ENCODE measurements around the gene TFF3. TPM values are rescaled to one million over a fixed set of nuclear protein-coding genes. Genes with fewer than 3 reads are reported as not detected.

TFF3 gene
- total RNA-seq, 4 donors from 2014 or later: 3.6 to 16.8 (median 8.7) TPM

GRCh38 chr21:42276076-42276475 lies 39.1 kb downstream of the TFF3 start:
- intact Hi-C loops (cut with DNase I; ENCODE audit: low total_unique reads): loop anchor here (1.0 kb wide), 1 partner anchor 147 kb away; no protein-coding TSS in a partner anchor
- no peak for DNase-seq (ENCODE audit: low spot score in 2 of 2)
- TF ChIP-seq POLR2A (IDR thresholded peaks at IDR 0.05): no peak
- TF ChIP-seq CTCF (IDR thresholded peaks at IDR 0.05): no peak
- no peak overlapping the region for H3K4me3 ChIP-seq (ENCODE audit: low read depth, poor library complexity, severe bottlenecking)
- WGBS, 2 donors: 43 to 51% methylated on average over 13 of the region's 13 CpGs

DNA sequence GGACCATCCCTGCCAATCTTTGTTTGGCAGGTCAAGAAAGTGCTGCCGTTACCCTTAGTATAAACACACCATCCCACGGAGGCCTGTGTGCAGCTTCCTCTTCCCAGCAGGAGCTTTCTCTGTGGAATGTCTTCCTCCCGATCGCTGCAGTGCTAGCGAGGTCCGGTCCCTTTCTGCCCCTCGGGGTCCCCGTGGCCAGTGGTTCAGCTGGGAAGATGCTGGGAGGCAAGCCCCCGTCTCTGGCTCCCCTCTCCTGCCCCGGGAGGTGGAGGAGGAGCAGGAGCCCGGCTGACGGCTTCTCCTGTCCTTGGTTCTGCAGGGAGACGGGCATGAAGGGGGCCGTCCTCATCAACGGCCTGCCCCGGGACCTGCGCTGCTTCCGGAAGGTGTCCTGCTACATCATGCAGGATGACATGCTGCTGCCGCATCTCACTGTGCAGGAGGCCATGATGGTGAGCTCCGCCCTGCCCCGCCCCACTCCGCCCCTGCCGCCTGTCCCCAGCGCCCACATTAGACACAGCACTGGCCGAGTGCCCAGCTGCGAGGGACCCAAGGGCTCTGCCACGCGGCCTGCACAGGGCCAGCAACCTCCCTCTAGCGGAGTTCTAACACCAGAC lies 42.1 kb downstream of the TFF3 start:
- no peak for DNase-seq (ENCODE audit: low spot score in 2 of 2)
- no peak for TF ChIP-seq POLR2A (IDR thresholded peaks at IDR 0.05)
- no peak for TF ChIP-seq CTCF (IDR thresholded peaks at IDR 0.05)
- 91 to 92% methylated on average over 27 to 29 of the region's 29 CpGs for WGBS, 2 donors
- no peak overlapping the region for H3K4me3 ChIP-seq (ENCODE audit: low read depth, poor library complexity, severe bottlenecking)
- intact Hi-C loops (cut with DNase I; ENCODE audit: low total_unique reads): no loop called here

DNA sequence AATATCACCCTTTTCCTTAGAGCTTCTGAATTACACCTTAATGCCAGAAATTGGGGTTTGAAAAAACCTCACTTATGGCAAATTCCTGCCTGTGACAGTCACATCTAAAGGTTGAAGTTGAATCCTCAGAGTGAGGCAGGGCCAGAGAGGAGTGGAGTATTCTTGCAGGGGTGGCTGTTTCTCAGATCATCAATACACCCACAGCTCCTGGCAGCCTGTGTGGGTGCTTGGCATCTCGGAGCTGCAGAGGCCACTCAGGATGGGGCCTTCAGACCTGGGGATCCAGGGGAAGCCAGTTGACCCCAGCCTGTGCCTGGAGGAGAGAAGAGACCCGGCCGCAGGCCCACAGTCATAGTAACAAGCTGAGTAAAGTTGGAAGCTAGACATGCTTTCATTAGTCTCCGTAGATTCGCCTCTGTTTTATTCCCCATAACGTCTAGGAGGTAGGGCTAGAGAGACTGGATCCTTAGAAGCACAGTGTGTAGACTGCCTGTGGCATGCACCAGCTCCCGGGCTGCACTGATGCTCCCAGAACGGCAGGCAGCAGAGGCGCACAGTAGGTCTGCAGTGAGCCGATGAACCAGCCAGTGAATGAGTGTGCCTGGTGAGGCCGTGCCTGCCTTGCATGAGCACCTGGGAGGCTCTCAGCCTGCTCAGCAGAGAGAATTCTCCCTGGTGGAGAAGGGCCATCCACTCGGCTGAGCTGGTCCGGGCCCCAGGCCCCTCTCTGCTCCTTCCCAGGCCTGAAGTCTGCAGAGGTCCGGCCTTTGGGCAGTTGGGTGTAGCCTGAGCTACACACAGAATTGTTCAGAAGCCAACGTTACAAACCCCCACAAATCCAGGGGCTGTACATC lies 42.9 kb downstream of the TFF3 start:
- TF ChIP-seq POLR2A (IDR thresholded peaks at IDR 0.05) (no peak), CTCF (IDR thresholded peaks at IDR 0.05) (no peak)
- WGBS, 2 donors: 92 to 96% methylated on average over 13 to 14 of the region's 15 CpGs
- DNase-seq (ENCODE audit: low spot score in 2 of 2): no peak
- intact Hi-C loops (cut with DNase I; ENCODE audit: low total_unique reads): no loop called here
- H3K4me3 ChIP-seq (ENCODE audit: low read depth, poor library complexity, severe bottlenecking): no peak overlapping the region

DNA sequence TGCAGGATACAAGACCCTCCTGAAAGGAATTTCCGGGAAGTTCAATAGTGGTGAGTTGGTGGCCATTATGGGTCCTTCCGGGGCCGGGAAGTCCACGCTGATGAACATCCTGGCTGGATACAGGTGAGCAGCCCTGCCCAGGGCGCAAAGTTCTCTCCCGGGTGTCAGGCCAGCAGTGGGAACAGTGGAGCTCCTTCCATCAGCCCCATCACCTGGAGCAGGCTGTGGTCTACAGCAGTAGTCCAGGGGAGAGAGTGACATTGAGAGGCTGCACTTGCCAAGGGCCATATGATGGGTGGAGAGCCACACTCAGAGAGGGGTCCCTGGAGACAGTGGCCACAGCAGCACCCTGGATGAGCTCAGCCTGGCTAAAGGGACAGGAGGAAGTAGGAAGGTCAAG lies 44.1 kb downstream of the TFF3 start:
- WGBS, 2 donors: 95 to 96% methylated on average over 6 of the region's 6 CpGs
- H3K4me3 ChIP-seq (ENCODE audit: low read depth, poor library complexity, severe bottlenecking): no peak overlapping the region
- intact Hi-C loops (cut with DNase I; ENCODE audit: low total_unique reads): no loop called here
- no peak for DNase-seq (ENCODE audit: low spot score in 2 of 2)
- TF ChIP-seq CTCF (IDR thresholded peaks at IDR 0.05) (no peak), POLR2A (IDR thresholded peaks at IDR 0.05) (no peak)

- no peak overlapping the region for H3K4me3 ChIP-seq (ENCODE audit: low read depth, poor library complexity, severe bottlenecking)
Observed at GRCh38 chr21:42269386-42269785, 45.8 kb downstream of the TFF3 start.

More at GRCh38 chr21:42269386-42269785, 45.8 kb downstream of the TFF3 start:
- WGBS, 2 donors: 79 to 81% methylated on average over 10 of the region's 10 CpGs
- TF ChIP-seq POLR2A (IDR thresholded peaks at IDR 0.05): no peak
- no peak for TF ChIP-seq CTCF (IDR thresholded peaks at IDR 0.05)
- no peak for DNase-seq (ENCODE audit: low spot score in 2 of 2)
- intact Hi-C loops (cut with DNase I; ENCODE audit: low total_unique reads): no loop called here

Data from lower leg skin (tissue), 4 donors.